Glutamatergic neuron (in vitro differentiated cells): ENCODE measurements around the gene CCIN. TPM values are rescaled to one million over a fixed set of nuclear protein-coding genes. Genes with fewer than 3 reads are reported as not detected.

Experiments used
- DNase-seq: peaks from one replicate; pipeline ENCODE4 v3.0.0; 2022
- H3K27ac Mint-ChIP-seq: one replicate; pipeline ENCODE4 v1.8.0; 2020; ENCODE audit warnings: mild to moderate bottlenecking, mixed read lengths, inconsistent platforms; ENCODE audit not compliant: unreplicated experiment
- H3K27me3 Mint-ChIP-seq: one replicate; pipeline ENCODE4 v1.8.0; 2020; ENCODE audit warnings: mild to moderate bottlenecking, moderate library complexity, mixed read lengths, inconsistent platforms; ENCODE audit not compliant: unreplicated experiment
- H3K36me3 Mint-ChIP-seq: one replicate; pipeline ENCODE4 v1.8.0; 2020; ENCODE audit warnings: mild to moderate bottlenecking, mixed read lengths, inconsistent platforms; ENCODE audit not compliant: unreplicated experiment
- H3K4me1 Mint-ChIP-seq: one replicate; pipeline ENCODE4 v1.8.0; 2020; ENCODE audit warnings: mild to moderate bottlenecking, low read depth, mixed read lengths, inconsistent platforms; ENCODE audit not compliant: unreplicated experiment
- H3K4me3 Mint-ChIP-seq: one replicate; pipeline ENCODE4 v1.8.0; 2020; ENCODE audit warnings: mild to moderate bottlenecking, mixed read lengths, inconsistent platforms; ENCODE audit not compliant: unreplicated experiment
- H3K9me3 Mint-ChIP-seq: one replicate; pipeline ENCODE4 v1.8.0; 2020; ENCODE audit warnings: mild to moderate bottlenecking, moderate library complexity, mixed read lengths, inconsistent platforms; ENCODE audit not compliant: unreplicated experiment
- total RNA-seq: library from RNA; stranded (reverse); fragmentation: NEBNext Ultra II Directional; extraction: Animal tissue kit (Norgen Biotek cat#: 25700); gene quantifications from one replicate; pipeline ENCODE4 v1.2.1, GENCODE V29; 2021; ENCODE audit not compliant: unreplicated experiment
- TF ChIP-seq, protein P1 (sequence below): fragments of 200-600 bp; sonication (generic); IDR thresholded peaks from one replicate; pipeline ENCODE4 v1.5.0; 2021; ENCODE audit not compliant: partially characterized antibody, unreplicated experiment

CCIN gene
- total RNA-seq, 1 donor from 2014 or later: 0.22 TPM

DNA sequence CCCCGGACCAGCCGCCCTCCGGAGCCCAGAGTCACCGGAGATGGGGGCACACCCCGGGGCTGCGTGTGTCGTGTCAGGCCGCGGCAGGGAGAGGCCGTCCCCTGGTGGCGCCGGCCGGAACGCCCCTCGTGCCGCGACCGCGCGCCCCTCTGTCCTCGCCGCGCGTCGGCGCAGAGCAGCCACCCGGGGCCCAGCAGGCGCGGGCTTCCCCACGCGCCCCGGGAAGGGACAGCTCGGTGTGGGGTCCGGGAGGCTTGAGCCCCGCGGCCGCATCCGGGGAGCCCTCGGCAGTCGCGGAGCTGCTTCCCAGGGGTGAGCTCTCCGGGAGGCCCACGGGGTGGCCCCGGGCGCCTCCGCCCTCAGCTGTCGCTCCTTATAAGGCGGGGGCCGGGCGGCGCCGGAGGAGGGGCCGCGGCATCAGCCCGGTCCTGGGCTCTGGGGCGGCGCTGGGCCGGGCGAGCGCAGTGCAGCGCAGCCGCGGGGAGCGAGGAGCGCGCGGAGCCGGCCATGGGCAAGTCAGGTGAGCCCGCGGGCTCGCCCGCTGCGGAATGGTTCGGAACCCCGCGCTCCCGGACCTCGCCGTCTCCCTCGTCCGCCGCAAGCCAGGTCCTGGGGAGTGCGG is 32.8 kb upstream of the CCIN start, which contains the start of gene GLIPR2:
Gene GLIPR2, plus strand, starts transcription at position 462 of the 622 bp plus-strand sequence. Its CDS starts 46 bp downstream, at position 508.
- peak within 1 kb of the TSS; percentile 99 for H3K4me3 Mint-ChIP-seq
- H3K27ac Mint-ChIP-seq: peak within 1 kb of the TSS; percentile 99
- H3K27me3 Mint-ChIP-seq: peaks cover 9% of the 10 kb centered on the region
- DNase-seq: peak; percentile 71
- peaks cover 27% of the 10 kb centered on the region for H3K4me1 Mint-ChIP-seq
- TF ChIP-seq, protein P1, sequence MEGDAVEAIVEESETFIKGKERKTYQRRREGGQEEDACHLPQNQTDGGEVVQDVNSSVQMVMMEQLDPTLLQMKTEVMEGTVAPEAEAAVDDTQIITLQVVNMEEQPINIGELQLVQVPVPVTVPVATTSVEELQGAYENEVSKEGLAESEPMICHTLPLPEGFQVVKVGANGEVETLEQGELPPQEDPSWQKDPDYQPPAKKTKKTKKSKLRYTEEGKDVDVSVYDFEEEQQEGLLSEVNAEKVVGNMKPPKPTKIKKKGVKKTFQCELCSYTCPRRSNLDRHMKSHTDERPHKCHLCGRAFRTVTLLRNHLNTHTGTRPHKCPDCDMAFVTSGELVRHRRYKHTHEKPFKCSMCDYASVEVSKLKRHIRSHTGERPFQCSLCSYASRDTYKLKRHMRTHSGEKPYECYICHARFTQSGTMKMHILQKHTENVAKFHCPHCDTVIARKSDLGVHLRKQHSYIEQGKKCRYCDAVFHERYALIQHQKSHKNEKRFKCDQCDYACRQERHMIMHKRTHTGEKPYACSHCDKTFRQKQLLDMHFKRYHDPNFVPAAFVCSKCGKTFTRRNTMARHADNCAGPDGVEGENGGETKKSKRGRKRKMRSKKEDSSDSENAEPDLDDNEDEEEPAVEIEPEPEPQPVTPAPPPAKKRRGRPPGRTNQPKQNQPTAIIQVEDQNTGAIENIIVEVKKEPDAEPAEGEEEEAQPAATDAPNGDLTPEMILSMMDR: peak; percentile 45
- H3K9me3 Mint-ChIP-seq: peaks cover 10% of the 10 kb centered on the region
- H3K36me3 Mint-ChIP-seq: no peaks in the 10 kb centered on the region

GRCh38 chr9:36136894-36137391 is 32.2 kb upstream of the CCIN start:
- Mint-ChIP-seq H3K9me3 (peaks cover 10% of the 10 kb centered on the region), H3K27me3 (peaks cover 9% of the 10 kb centered on the region), H3K36me3 (no peaks in the 10 kb centered on the region), H3K4me1 (peaks cover 32% of the 10 kb centered on the region), H3K4me3 (peak overlapping the region; percentile 99), H3K27ac (peak overlapping the region; percentile 99)
- TF ChIP-seq, protein P1: no peak
- DNase-seq: peak; percentile 36

- TF ChIP-seq, protein P1: no peak
- peaks cover 9% of the 10 kb centered on the region for H3K27me3 Mint-ChIP-seq
- H3K4me1 Mint-ChIP-seq: peaks cover 35% of the 10 kb centered on the region
- peak overlapping the region; percentile 99 for H3K27ac Mint-ChIP-seq
- H3K4me3 Mint-ChIP-seq: peak overlapping the region; percentile 99
- H3K9me3 Mint-ChIP-seq: peaks cover 10% of the 10 kb centered on the region
- peak; percentile 65 for DNase-seq
- no peaks in the 10 kb centered on the region for H3K36me3 Mint-ChIP-seq
Observed at GRCh38 chr9:36137392-36138004, 31.7 kb upstream of the CCIN start.

- TF ChIP-seq, protein P1: no peak
- H3K27ac Mint-ChIP-seq: peak overlapping the region; percentile 81
- peaks cover 9% of the 10 kb centered on the region for H3K27me3 Mint-ChIP-seq
- peak overlapping the region; percentile 81 for H3K4me3 Mint-ChIP-seq
- H3K36me3 Mint-ChIP-seq: no peaks in the 10 kb centered on the region
- DNase-seq: no peak
- H3K9me3 Mint-ChIP-seq: peaks cover 10% of the 10 kb centered on the region
- peaks cover 36% of the 10 kb centered on the region for H3K4me1 Mint-ChIP-seq
Observed at GRCh38 chr9:36138496-36138895, 30.7 kb upstream of the CCIN start.

- DNase-seq: no peak
- H3K9me3 Mint-ChIP-seq: peaks cover 10% of the 10 kb centered on the region
Observed at GRCh38 chr9:36138901-36139300, 30.3 kb upstream of the CCIN start.

More at GRCh38 chr9:36138901-36139300, 30.3 kb upstream of the CCIN start:
- Mint-ChIP-seq H3K36me3 (no peaks in the 10 kb centered on the region), H3K27ac (peak overlapping the region; percentile 81), H3K27me3 (peaks cover 9% of the 10 kb centered on the region), H3K4me3 (peak overlapping the region; percentile 81), H3K4me1 (peaks cover 36% of the 10 kb centered on the region)
- TF ChIP-seq, protein P1: no peak
